ENCODE data around the gene SPINK5.

The SPINK5 gene

DNA sequence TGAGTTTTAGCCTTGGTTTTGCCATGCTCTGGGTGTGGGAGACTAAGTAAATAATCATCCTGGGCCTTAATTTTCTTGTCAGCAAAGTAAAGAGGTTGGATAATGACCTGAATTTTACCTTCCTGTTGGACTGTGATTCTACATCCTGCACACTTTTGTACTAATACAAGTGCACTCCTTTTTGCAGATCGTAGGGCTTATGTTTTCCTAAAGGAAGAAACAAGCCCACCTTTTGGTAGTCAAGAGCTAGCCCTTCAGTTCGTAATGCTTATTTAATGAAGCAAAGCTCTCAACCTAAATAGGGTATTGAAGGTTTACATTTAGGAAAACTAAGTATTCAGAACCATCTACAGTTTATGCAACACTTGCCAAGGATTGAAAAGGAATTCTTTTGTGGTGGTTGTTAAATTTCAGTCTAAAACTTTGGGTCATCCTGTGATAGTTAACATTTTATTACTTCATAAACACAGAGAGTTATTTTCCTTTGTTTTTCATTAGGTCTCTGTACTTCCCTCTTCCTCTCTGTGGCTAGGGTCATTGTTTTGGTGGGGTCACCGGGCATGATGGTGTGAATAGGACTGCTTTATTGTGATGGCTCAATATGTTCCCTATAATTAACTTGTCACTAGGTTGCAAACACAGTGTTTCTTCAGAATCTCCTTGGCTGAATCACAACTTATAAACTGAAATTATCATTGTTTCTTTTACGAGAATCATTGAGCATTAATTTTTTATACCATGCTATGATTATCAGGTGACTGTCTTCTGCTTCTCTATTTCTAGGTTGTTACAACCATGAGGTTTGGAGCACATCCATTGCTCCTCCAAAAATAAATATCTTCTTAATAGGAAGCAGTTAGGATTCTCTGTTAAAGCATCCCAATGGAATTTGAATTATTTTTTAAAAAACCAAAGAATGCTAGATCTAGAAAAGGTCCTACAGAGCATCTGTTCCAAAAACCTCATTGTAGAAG, 28.5 kb downstream of the SPINK5 start:
- Histone ChIP-seq H3K27ac (ENCODE audit: low read depth, low read length) (no peak overlapping the region), H3K9me3 (ENCODE audit: control insufficient read depth, insufficient read depth, low read depth, low read length) (no peaks in the 10 kb centered on the region), H3K9ac (ENCODE audit: low read length) (no peak overlapping the region), H3K4me1 (ENCODE audit: control insufficient read depth, insufficient read depth, low read length) (peaks cover 21% of the 10 kb centered on the region), H3K4me3 (ENCODE audit: low read depth, low read length) (no peak overlapping the region), H3K36me3 (ENCODE audit: control insufficient read depth, insufficient read depth, low read length) (peaks cover 8% of the 10 kb centered on the region; the same call in 1 of the 2 replicates), H3K27me3 (ENCODE audit: control insufficient read depth, insufficient read depth, low read length) (no peaks in the 10 kb centered on the region)

DNA sequence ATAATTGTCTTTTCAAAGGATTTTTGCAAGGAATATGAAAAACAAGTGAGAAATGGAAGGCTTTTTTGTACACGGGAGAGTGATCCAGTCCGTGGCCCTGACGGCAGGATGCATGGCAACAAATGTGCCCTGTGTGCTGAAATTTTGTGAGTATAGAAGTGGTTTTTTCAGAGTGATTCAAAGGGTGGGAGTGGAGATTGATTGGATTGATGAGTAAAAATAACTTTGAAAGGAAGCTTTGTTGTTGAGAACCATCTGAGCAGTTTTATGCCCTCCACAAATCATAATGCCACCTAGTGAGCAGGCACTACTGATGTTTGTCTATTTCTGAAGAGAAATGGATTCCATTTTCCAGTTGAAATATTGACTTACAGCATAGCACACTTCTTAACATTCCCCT, 30.6 kb downstream of the SPINK5 start:
- Histone ChIP-seq H3K4me3 (ENCODE audit: low read depth, low read length) (no peak overlapping the region), H3K36me3 (ENCODE audit: control insufficient read depth, insufficient read depth, low read length) (peaks cover 22% of the 10 kb centered on the region), H3K9me3 (ENCODE audit: control insufficient read depth, insufficient read depth, low read depth, low read length) (no peaks in the 10 kb centered on the region), H3K9ac (ENCODE audit: low read length) (no peak overlapping the region), H3K27ac (ENCODE audit: low read depth, low read length) (no peak overlapping the region), H3K27me3 (ENCODE audit: control insufficient read depth, insufficient read depth, low read length) (no peaks in the 10 kb centered on the region), H3K4me1 (ENCODE audit: control insufficient read depth, insufficient read depth, low read length) (peaks cover 21% of the 10 kb centered on the region)

DNA sequence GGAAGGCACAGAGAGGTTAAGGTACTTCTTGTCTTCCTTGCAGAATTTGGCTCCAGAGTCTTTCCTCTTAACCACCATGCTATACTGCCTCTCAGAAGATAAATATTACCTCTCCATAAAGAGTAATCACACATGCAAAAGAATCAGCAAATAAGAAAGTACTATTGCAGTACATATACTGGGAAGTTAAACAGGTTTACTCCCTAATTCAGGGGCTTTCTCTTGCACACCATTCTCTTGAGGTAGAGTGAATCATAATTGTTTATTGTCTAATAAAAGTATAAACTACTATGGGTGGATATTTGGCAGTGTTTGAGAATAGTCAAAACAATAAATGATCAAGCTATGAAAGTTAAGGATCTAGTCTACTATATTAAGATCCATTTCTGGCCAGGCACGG, 40.4 kb downstream of the SPINK5 start:
- Histone ChIP-seq H3K9ac (ENCODE audit: low read length) (no peak overlapping the region), H3K4me1 (ENCODE audit: control insufficient read depth, insufficient read depth, low read length) (0 out of 2 replicates have a peak, but pooled peaks cover 3% of the 10 kb centered on the region), H3K4me3 (ENCODE audit: low read depth, low read length) (no peak overlapping the region), H3K27ac (ENCODE audit: low read depth, low read length) (no peak overlapping the region), H3K9me3 (ENCODE audit: control insufficient read depth, insufficient read depth, low read depth, low read length) (no peaks in the 10 kb centered on the region), H3K36me3 (ENCODE audit: control insufficient read depth, insufficient read depth, low read length) (peaks cover 51% of the 10 kb centered on the region), H3K27me3 (ENCODE audit: control insufficient read depth, insufficient read depth, low read length) (no peaks in the 10 kb centered on the region)

DNA sequence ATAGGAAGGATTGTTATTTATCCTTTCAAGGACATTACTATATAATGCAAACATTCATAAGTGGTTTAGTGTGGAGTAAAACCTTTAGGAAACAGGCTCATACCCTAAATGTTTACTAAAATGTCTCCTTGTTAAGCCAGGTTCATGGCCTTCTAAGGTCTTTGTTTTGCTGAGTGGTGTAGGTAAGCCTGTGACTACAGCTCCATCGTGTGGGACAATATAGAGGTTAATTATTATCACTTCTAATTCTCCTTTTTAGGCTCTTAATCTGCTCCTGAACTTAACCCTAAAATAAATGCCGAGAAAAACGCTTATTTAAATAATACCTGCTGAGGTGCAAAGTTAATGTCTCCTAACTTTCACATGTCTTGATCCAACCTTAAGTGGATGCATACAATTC, 43.8 kb downstream of the SPINK5 start:
- H3K9ac ChIP-seq (ENCODE audit: low read length) = no peak overlapping the region
- H3K27me3 ChIP-seq (ENCODE audit: control insufficient read depth, insufficient read depth, low read length) = no peaks in the 10 kb centered on the region
- no peak overlapping the region for H3K4me3 ChIP-seq (ENCODE audit: low read depth, low read length)
- no peak overlapping the region for H3K27ac ChIP-seq (ENCODE audit: low read depth, low read length)
- peaks cover 43% of the 10 kb centered on the region for H3K36me3 ChIP-seq (ENCODE audit: control insufficient read depth, insufficient read depth, low read length)
- H3K9me3 ChIP-seq (ENCODE audit: control insufficient read depth, insufficient read depth, low read depth, low read length) = no peaks in the 10 kb centered on the region
- 0 out of 2 replicates have a peak, but pooled peaks cover 3% of the 10 kb centered on the region for H3K4me1 ChIP-seq (ENCODE audit: control insufficient read depth, insufficient read depth, low read length)

DNA sequence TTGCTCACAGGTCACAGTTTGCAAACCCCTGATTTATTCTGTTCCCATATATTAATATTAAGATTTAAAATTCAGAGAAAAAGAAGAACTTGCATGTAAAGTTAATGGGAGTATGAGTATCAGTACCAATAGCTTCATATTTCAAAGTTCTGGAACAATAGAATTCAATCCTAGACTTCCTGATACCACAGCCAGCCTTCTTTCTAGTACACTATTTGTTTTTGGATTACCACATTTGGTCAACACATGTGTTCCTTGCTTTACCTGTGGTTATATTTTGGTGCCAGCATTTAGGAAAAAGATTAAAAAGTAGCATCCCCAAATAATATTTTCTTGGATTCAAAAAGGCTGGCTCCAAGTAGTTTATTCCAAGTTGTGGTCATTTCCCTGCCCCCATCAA, 49.5 kb downstream of the SPINK5 start:
- Histone ChIP-seq H3K9me3 (ENCODE audit: control insufficient read depth, insufficient read depth, low read depth, low read length) (no peaks in the 10 kb centered on the region), H3K27ac (ENCODE audit: low read depth, low read length) (no peak overlapping the region), H3K4me1 (ENCODE audit: control insufficient read depth, insufficient read depth, low read length) (no peaks in the 10 kb centered on the region), H3K4me3 (ENCODE audit: low read depth, low read length) (no peak overlapping the region), H3K9ac (ENCODE audit: low read length) (no peak overlapping the region), H3K27me3 (ENCODE audit: control insufficient read depth, insufficient read depth, low read length) (no peaks in the 10 kb centered on the region), H3K36me3 (ENCODE audit: control insufficient read depth, insufficient read depth, low read length) (peaks cover 61% of the 10 kb centered on the region)

DNA sequence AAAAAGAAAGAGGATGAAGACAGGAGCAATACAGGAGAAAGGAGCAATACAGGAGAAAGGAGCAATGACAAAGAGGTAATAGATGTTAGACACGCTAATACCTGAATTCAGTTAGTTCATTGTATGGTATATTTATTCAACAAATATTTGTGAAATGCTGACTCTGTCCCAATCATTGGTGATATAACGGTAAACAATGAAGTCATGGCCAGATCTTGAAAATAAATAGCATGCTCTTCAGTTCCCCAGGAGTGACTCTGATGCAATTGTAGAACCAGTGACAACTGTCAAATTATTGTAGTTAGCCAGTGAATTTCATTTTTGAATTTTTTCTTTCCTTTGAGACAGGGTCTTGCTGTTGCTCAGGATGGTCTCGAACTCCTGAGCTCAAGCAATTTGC, 56.5 kb downstream of the SPINK5 start:
- peaks cover 51% of the 10 kb centered on the region for H3K36me3 ChIP-seq (ENCODE audit: control insufficient read depth, insufficient read depth, low read length)
- no peak overlapping the region for H3K9ac ChIP-seq (ENCODE audit: low read length)
- no peaks in the 10 kb centered on the region for H3K27me3 ChIP-seq (ENCODE audit: control insufficient read depth, insufficient read depth, low read length)
- no peak overlapping the region for H3K27ac ChIP-seq (ENCODE audit: low read depth, low read length)
- H3K9me3 ChIP-seq (ENCODE audit: control insufficient read depth, insufficient read depth, low read depth, low read length) = no peaks in the 10 kb centered on the region
- H3K4me3 ChIP-seq (ENCODE audit: low read depth, low read length) = no peak overlapping the region
- H3K4me1 ChIP-seq (ENCODE audit: control insufficient read depth, insufficient read depth, low read length) = no peaks in the 10 kb centered on the region

DNA sequence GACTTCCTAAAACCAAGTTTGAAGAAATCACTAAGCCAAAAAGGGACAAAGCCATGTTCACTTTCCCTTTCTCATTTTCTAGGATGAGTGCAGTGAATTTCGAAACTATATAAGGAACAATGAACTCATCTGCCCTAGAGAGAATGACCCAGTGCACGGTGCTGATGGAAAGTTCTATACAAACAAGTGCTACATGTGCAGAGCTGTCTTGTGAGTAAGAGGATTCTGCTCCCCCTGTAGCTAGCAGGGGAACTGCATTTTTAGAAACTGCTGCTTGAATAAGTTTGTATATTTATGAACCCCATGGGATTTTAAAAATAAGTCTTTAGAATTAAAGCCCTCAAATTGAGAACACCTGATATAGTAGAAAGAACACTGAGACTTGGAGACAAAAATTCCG, 61.9 kb downstream of the SPINK5 start:
- Histone ChIP-seq H3K36me3 (ENCODE audit: control insufficient read depth, insufficient read depth, low read length) (peaks cover 26% of the 10 kb centered on the region; the same call in 1 of the 2 replicates), H3K9me3 (ENCODE audit: control insufficient read depth, insufficient read depth, low read depth, low read length) (no peaks in the 10 kb centered on the region), H3K27me3 (ENCODE audit: control insufficient read depth, insufficient read depth, low read length) (no peaks in the 10 kb centered on the region), H3K9ac (ENCODE audit: low read length) (no peak overlapping the region), H3K4me1 (ENCODE audit: control insufficient read depth, insufficient read depth, low read length) (no peaks in the 10 kb centered on the region), H3K27ac (ENCODE audit: low read depth, low read length) (no peak overlapping the region), H3K4me3 (ENCODE audit: low read depth, low read length) (no peak overlapping the region)

DNA sequence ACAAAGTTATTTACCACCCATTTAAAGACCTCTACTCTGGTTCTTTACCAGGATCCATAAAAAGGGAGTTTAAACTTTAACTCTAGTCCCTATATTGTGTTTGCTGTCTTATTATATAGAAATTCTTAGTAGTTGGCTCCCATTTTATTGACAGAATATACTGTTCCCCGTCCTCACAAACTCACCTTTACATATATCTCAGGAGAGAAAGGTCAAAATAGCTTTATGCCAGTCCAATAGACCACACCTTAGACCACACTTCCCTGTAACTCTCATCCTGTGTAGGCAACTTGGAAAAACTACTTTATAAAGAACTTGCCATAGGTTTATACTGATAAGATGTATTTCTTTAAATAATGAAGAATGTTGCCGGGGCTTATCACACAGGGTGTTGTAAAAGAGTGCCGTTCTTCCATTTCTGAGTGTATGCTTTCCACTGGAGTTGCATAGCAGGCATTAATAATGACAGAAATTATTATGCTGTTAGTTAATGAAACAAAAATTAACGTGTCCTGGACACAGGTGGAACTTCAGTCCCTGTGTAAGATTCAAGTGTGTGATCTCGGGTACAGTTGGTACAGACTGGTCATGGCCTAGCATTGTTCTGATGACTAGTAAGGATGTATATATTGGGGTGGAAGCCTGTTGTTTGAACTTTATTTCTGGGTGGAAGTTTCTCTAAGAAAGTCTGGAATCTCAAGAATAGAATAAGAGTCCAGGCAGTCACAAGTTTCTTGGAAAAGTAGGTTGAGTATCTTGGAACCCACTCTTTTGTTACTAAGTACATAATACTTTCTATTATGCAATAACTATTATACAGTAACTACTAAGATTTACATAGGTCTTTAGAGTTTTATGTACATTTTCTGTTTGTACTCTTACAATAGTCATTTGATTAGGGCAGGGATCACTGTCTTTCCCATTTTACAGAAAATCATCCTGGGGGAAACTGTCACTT, 71.6 kb downstream of the SPINK5 start:
- Histone ChIP-seq H3K27ac (ENCODE audit: low read depth, low read length) (no peak overlapping the region), H3K4me1 (ENCODE audit: control insufficient read depth, insufficient read depth, low read length) (no peaks in the 10 kb centered on the region), H3K4me3 (ENCODE audit: low read depth, low read length) (no peak overlapping the region), H3K9ac (ENCODE audit: low read length) (no peak overlapping the region), H3K36me3 (ENCODE audit: control insufficient read depth, insufficient read depth, low read length) (peaks cover 4% of the 10 kb centered on the region; the same call in 1 of the 2 replicates), H3K27me3 (ENCODE audit: control insufficient read depth, insufficient read depth, low read length) (no peaks in the 10 kb centered on the region), H3K9me3 (ENCODE audit: control insufficient read depth, insufficient read depth, low read depth, low read length) (no peaks in the 10 kb centered on the region)

DNA sequence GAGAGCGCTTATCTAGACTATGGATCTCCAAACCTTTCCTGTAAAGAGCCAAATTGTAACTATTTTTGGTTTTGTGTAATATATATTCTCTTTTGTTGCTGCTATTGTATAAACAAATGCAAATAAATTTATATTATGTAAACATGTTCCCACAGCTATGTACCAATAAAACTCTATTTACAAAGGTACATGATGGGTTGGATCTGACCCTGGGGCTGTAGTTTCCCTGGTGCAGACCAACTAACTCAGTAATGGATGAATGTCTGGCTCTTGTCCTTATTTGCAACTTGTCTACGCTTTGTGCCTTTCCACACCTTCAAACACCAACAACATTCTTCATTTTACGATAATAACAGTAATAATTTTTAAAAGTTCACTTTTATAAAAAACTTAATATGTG, 77.1 kb downstream of the SPINK5 start:
- Histone ChIP-seq H3K4me3 (ENCODE audit: low read depth, low read length) (no peak overlapping the region), H3K27ac (ENCODE audit: low read depth, low read length) (no peak overlapping the region), H3K9me3 (ENCODE audit: control insufficient read depth, insufficient read depth, low read depth, low read length) (no peaks in the 10 kb centered on the region), H3K36me3 (ENCODE audit: control insufficient read depth, insufficient read depth, low read length) (no peaks in the 10 kb centered on the region), H3K27me3 (ENCODE audit: control insufficient read depth, insufficient read depth, low read length) (no peaks in the 10 kb centered on the region), H3K4me1 (ENCODE audit: control insufficient read depth, insufficient read depth, low read length) (no peaks in the 10 kb centered on the region), H3K9ac (ENCODE audit: low read length) (no peak overlapping the region)

DNA sequence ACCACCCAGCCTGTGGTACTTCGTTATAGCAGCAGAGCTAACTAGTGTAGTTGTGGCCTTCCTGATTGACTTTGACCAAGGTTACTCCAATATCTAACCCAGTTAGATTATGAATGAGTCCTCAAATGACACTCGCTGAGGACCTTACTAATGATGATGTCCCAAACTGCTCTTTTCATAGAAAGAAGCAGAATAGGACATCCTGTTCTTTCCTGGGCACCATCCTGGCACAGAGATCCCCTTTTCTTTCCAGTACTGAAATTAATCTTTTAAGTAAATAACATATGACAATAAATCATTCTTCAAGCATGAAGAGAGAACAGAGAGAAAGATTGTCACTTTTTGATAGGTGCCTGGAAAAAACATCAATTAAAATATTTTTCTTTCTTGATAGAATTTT, 77.9 kb downstream of the SPINK5 start:
- no peaks in the 10 kb centered on the region for H3K9me3 ChIP-seq (ENCODE audit: control insufficient read depth, insufficient read depth, low read depth, low read length)
- no peak overlapping the region for H3K27ac ChIP-seq (ENCODE audit: low read depth, low read length)
- H3K27me3 ChIP-seq (ENCODE audit: control insufficient read depth, insufficient read depth, low read length) = no peaks in the 10 kb centered on the region
- H3K4me3 ChIP-seq (ENCODE audit: low read depth, low read length) = no peak overlapping the region
- H3K36me3 ChIP-seq (ENCODE audit: control insufficient read depth, insufficient read depth, low read length) = no peaks in the 10 kb centered on the region
- no peaks in the 10 kb centered on the region for H3K4me1 ChIP-seq (ENCODE audit: control insufficient read depth, insufficient read depth, low read length)
- no peak overlapping the region for H3K9ac ChIP-seq (ENCODE audit: low read length)

DNA sequence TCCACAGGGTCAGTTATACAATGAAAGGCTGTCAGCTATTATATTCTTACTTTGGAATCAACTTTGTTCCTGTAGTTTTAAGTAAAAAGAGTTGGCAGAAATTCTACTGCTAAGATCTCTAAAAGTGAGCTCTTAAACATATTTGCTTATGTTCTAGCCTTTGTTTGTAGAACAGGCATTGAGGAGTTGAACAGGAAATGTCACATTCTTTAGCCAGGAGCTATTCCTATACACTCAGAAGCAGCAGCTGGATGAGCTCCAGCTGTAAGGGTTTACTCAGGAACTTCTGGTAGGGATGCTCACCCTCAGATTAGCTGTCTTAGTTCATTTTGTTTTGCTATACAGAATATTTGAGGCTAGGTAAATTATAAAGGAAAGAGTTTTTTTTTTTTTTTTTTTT, 82.1 kb downstream of the SPINK5 start:
- H3K4me1 ChIP-seq (ENCODE audit: control insufficient read depth, insufficient read depth, low read length) = no peaks in the 10 kb centered on the region
- H3K27me3 ChIP-seq (ENCODE audit: control insufficient read depth, insufficient read depth, low read length) = no peaks in the 10 kb centered on the region
- H3K9me3 ChIP-seq (ENCODE audit: control insufficient read depth, insufficient read depth, low read depth, low read length) = no peaks in the 10 kb centered on the region
- no peaks in the 10 kb centered on the region for H3K36me3 ChIP-seq (ENCODE audit: control insufficient read depth, insufficient read depth, low read length)
- H3K9ac ChIP-seq (ENCODE audit: low read length) = no peak overlapping the region
- no peak overlapping the region for H3K4me3 ChIP-seq (ENCODE audit: low read depth, low read length)
- H3K27ac ChIP-seq (ENCODE audit: low read depth, low read length) = no peak overlapping the region
